ENCODE measurements around the gene CCL16. TPM values are rescaled to one million over a fixed set of nuclear protein-coding genes. Genes with fewer than 3 reads are reported as not detected.

CCL16 gene
- total and polyA plus RNA-seq, 2 experiments from 2014 or later = not detected

- Histone ChIP-seq H3K9me2 (ENCODE audit: insufficient read depth) (peaks cover 5% of the 10 kb centered on the region; the same call in 1 of the 2 replicates), H3K4me3 (no peak overlapping the region), H3K27ac (ENCODE audit: low read depth) (no peak overlapping the region), H3K4me2 (no peak overlapping the region), H3K27me3 (ENCODE audit: insufficient read depth) (no peaks in the 10 kb centered on the region), H3K36me3 (ENCODE audit: insufficient read depth) (no peaks in the 10 kb centered on the region), H3F3A (replicated peaks; ENCODE audit: low read depth) (no peaks in the 10 kb centered on the region), H3K79me2 (replicated peaks; ENCODE audit: insufficient read depth) (no peaks in the 10 kb centered on the region), H2AFZ (no peak overlapping the region), H4K20me1 (replicated peaks; ENCODE audit: insufficient read depth) (no peaks in the 10 kb centered on the region), H3K4me1 (ENCODE audit: insufficient read depth) (no peaks in the 10 kb centered on the region)
- ATAC-seq (no peak), DNase-seq (ENCODE audit: low spot score) (no peak)
- H3K36me3 Mint-ChIP-seq (ENCODE audit: low read depth) = no peaks in the 10 kb centered on the region; the same call in 1 of the 3 replicates
- no peaks in the 10 kb centered on the region for H3K4me1 Mint-ChIP-seq
- H3K4me3 Mint-ChIP-seq = no peak overlapping the region
- H3K9me3 Mint-ChIP-seq = 0 out of 3 replicates have a peak, but pooled peaks cover 9% of the 10 kb centered on the region
- H3K27me3 Mint-ChIP-seq (ENCODE audit: insufficient read depth, low read depth, poor library complexity) = peaks cover 6% of the 10 kb centered on the region
- H3K27ac Mint-ChIP-seq = no peak overlapping the region
- TF ChIP-seq EZH2phosphoT487 (IDR thresholded peaks at IDR 0.05; ENCODE audit: unreplicated experiment) (no peak), JUNB (IDR thresholded peaks at IDR 0.05; ENCODE audit: unreplicated experiment) (no peak), STAT1 (IDR thresholded peaks at IDR 0.05; ENCODE audit: unreplicated experiment) (no peak), NANOG (IDR thresholded peaks at IDR 0.05; ENCODE audit: borderline replicate concordance) (no peak)
- TF ChIP-seq, protein P1, sequence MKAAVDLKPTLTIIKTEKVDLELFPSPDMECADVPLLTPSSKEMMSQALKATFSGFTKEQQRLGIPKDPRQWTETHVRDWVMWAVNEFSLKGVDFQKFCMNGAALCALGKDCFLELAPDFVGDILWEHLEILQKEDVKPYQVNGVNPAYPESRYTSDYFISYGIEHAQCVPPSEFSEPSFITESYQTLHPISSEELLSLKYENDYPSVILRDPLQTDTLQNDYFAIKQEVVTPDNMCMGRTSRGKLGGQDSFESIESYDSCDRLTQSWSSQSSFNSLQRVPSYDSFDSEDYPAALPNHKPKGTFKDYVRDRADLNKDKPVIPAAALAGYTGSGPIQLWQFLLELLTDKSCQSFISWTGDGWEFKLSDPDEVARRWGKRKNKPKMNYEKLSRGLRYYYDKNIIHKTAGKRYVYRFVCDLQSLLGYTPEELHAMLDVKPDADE (IDR thresholded peaks at IDR 0.05) = no peak
Observed at GRCh38 chr17:36024106-36024869, 43.0 kb upstream of the CCL16 start.

DNA sequence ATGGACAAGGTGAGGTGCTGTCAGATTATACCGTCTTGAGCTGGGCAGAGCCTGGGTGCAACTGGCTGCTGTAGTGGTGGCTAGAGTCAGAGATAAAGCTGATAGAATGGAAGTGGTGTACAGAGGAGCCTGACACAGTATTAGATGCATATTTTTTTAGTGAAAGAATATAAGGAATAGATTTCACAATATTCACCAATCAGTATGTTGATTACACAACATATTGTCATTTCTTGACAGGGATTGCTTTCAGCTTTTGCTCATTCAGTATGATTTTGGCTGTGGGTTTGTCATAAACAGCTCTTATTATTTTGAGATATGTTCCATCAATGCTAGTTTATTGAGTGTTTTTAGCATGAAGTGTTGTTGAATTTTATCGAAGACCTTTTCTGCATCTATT is 38.1 kb upstream of the CCL16 start:
- no peaks in the 10 kb centered on the region for H3K4me1 ChIP-seq (ENCODE audit: insufficient read depth)
- no peaks in the 10 kb centered on the region for H3K36me3 ChIP-seq (ENCODE audit: insufficient read depth)
- no peaks in the 10 kb centered on the region for H3K9me2 ChIP-seq (ENCODE audit: insufficient read depth)
- H3F3A ChIP-seq (replicated peaks; ENCODE audit: low read depth) = no peaks in the 10 kb centered on the region
- no peak overlapping the region for H2AFZ ChIP-seq
- H3K4me2 ChIP-seq = no peak overlapping the region
- Mint-ChIP-seq H3K27ac (no peak overlapping the region), H3K4me3 (no peak overlapping the region), H3K9me3 (peaks cover 11% of the 10 kb centered on the region; the same call in 1 of the 3 replicates), H3K27me3 (ENCODE audit: insufficient read depth, low read depth, poor library complexity) (peaks cover 11% of the 10 kb centered on the region), H3K4me1 (no peaks in the 10 kb centered on the region), H3K36me3 (ENCODE audit: low read depth) (no peaks in the 10 kb centered on the region; the same call in 1 of the 3 replicates)
- no peaks in the 10 kb centered on the region for H3K79me2 ChIP-seq (replicated peaks; ENCODE audit: insufficient read depth)
- H4K20me1 ChIP-seq (replicated peaks; ENCODE audit: insufficient read depth) = no peaks in the 10 kb centered on the region
- no peak for ATAC-seq
- H3K27me3 ChIP-seq (ENCODE audit: insufficient read depth) = no peaks in the 10 kb centered on the region
- DNase-seq (ENCODE audit: low spot score) = no peak
- no peak overlapping the region for H3K27ac ChIP-seq (ENCODE audit: low read depth)
- no peak overlapping the region for H3K4me3 ChIP-seq
- TF ChIP-seq ZNF331 (CRISPR knock-in tag; IDR thresholded peaks at IDR 0.05; ENCODE audit: low read depth) (no peak), CREB1 (CRISPR knock-in tag; IDR thresholded peaks at IDR 0.05; ENCODE audit: low read depth) (no peak), JUNB (IDR thresholded peaks at IDR 0.05; ENCODE audit: unreplicated experiment) (no peak), NANOG (IDR thresholded peaks at IDR 0.05; ENCODE audit: borderline replicate concordance) (no peak), ZNF114 (CRISPR knock-in tag; IDR thresholded peaks at IDR 0.05) (no peak), EZH2 (IDR thresholded peaks at IDR 0.05; ENCODE audit: low read depth, unreplicated experiment) (no peak), EZH2phosphoT487 (IDR thresholded peaks at IDR 0.05; ENCODE audit: unreplicated experiment) (no peak), STAT1 (IDR thresholded peaks at IDR 0.05; ENCODE audit: unreplicated experiment) (no peak)
- TF ChIP-seq, protein P2, sequence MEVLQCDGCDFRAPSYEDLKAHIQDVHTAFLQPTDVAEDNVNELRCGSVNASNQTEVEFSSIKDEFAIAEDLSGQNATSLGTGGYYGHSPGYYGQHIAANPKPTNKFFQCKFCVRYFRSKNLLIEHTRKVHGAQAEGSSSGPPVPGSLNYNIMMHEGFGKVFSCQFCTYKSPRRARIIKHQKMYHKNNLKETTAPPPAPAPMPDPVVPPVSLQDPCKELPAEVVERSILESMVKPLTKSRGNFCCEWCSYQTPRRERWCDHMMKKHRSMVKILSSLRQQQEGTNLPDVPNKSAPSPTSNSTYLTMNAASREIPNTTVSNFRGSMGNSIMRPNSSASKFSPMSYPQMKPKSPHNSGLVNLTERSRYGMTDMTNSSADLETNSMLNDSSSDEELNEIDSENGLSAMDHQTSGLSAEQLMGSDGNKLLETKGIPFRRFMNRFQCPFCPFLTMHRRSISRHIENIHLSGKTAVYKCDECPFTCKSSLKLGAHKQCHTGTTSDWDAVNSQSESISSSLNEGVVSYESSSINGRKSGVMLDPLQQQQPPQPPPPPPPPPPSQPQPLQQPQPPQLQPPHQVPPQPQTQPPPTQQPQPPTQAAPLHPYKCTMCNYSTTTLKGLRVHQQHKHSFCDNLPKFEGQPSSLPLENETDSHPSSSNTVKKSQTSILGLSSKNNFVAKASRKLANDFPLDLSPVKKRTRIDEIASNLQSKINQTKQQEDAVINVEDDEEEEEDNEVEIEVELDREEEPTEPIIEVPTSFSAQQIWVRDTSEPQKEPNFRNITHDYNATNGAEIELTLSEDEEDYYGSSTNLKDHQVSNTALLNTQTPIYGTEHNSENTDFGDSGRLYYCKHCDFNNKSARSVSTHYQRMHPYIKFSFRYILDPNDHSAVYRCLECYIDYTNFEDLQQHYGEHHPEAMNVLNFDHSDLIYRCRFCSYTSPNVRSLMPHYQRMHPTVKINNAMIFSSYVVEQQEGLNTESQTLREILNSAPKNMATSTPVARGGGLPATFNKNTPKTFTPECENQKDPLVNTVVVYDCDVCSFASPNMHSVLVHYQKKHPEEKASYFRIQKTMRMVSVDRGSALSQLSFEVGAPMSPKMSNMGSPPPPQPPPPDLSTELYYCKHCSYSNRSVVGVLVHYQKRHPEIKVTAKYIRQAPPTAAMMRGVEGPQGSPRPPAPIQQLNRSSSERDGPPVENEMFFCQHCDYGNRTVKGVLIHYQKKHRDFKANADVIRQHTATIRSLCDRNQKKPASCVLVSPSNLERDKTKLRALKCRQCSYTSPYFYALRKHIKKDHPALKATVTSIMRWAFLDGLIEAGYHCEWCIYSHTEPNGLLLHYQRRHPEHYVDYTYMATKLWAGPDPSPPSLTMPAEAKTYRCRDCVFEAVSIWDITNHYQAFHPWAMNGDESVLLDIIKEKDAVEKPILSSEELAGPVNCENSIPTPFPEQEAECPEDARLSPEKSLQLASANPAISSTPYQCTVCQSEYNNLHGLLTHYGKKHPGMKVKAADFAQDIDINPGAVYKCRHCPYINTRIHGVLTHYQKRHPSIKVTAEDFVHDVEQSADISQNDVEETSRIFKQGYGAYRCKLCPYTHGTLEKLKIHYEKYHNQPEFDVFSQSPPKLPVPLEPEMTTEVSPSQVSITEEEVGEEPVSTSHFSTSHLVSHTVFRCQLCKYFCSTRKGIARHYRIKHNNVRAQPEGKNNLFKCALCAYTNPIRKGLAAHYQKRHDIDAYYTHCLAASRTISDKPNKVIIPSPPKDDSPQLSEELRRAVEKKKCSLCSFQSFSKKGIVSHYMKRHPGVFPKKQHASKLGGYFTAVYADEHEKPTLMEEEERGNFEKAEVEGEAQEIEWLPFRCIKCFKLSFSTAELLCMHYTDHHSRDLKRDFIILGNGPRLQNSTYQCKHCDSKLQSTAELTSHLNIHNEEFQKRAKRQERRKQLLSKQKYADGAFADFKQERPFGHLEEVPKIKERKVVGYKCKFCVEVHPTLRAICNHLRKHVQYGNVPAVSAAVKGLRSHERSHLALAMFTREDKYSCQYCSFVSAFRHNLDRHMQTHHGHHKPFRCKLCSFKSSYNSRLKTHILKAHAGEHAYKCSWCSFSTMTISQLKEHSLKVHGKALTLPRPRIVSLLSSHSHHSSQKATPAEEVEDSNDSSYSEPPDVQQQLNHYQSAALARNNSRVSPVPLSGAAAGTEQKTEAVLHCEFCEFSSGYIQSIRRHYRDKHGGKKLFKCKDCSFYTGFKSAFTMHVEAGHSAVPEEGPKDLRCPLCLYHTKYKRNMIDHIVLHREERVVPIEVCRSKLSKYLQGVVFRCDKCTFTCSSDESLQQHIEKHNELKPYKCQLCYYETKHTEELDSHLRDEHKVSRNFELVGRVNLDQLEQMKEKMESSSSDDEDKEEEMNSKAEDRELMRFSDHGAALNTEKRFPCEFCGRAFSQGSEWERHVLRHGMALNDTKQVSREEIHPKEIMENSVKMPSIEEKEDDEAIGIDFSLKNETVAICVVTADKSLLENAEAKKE (CRISPR knock-in tag; IDR thresholded peaks at IDR 0.05) = no peak
- TF ChIP-seq, protein P1 (IDR thresholded peaks at IDR 0.05) = no peak
